GM18498 (cell line): ENCODE data around the gene PUM1.

ENCODE experiments used
- ATAC-seq: cut with Tn5 transposase; IDR thresholded peaks from one replicate; pipeline ENCODE4 v1.9.1; 2021; ENCODE audit warnings: mild to moderate bottlenecking, moderate library complexity; ENCODE audit not compliant: unreplicated experiment

Gene PUM1

DNA sequence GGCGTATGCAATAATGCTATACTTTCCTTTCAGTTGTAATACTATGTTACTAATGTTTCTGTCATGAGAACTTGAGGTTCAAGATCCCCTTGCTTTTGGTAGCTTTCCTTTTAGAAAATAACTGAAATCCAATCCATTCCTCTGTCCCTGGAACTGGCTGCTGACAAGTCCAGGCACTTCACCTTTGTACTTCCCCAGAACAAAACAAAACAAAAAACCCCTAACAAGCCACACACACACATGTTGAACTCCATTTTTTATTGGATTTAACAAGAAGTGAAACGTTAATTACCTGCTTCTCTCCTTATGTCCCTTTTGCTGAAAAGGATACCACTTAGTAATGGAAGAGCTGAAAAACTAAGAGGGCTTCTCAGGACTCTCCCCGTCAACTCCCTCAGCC, 130.9 kb downstream of the PUM1 start:
- no peak for ATAC-seq

DNA sequence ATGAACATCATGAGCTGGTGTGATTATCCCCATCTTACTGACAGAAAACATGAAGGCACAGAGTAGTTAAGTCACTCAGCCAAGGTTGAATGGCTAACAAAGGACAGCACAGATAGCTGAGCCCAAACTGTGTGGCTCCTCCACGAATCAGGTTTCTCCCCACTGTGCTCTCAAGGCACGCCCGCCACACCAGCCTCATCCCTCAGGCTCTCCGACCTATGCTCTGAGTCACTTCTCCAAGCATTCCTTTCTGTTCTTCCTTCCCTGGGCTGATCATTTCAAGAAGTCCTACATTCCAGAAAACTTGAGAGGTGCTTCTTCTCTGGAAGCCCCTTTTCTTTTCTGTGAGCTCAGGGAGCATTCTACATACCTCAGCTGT, 131.7 kb downstream of the PUM1 start:
- no peak for ATAC-seq

DNA sequence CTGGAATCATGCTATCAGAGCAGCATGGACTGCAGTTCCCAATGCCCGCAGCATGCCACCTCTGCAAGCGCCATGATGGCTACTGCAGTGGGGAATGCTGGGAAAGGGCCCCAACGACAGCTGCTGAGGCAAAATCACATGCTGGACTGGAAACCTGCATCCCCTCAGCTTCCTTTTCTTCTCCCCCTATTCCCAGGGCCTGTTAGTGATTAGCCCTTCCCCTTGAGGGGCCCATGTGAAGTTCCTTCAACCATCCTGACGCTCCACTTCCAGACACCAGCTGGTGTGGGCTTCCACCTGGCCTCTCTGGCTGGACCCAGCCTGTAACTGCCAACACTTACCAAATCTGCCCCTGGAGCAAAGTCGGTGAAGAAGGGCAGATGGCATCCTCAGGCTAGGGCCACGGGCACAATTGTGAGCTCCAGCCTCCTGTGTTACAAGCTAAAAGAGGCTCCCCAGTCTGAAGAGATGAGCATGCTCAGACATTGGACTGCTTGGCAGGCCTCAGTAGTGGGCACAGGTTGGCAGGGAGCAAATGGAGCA, 134.8 kb downstream of the PUM1 start:
- no peak for ATAC-seq

DNA sequence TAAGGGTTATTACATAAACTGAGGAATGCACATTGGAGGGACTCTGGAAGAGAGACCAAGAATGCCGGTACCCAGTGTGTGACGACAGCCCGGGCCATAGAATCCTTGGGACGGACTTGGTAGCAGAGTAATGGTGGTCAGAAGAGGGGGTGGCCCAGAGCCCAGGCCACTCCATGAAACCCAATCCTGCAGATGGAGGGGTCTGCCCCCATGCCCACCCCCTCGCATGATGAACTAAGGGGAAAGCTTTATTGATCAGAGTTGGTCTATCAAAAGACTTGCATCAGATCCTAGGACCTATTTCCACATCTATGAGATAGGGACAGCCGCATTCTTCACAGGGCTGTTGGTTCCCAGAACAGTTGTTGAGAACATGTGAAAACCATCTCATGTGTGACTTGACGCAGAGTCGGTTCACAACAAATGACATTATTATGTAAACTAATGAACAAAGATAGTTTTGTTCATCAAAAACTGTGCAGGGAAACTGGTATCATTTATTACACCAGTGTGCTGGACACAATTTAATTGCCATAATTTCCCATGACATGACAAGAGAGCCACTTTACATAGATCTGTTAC, 135.5 kb downstream of the PUM1 start:
- ATAC-seq: no peak

DNA sequence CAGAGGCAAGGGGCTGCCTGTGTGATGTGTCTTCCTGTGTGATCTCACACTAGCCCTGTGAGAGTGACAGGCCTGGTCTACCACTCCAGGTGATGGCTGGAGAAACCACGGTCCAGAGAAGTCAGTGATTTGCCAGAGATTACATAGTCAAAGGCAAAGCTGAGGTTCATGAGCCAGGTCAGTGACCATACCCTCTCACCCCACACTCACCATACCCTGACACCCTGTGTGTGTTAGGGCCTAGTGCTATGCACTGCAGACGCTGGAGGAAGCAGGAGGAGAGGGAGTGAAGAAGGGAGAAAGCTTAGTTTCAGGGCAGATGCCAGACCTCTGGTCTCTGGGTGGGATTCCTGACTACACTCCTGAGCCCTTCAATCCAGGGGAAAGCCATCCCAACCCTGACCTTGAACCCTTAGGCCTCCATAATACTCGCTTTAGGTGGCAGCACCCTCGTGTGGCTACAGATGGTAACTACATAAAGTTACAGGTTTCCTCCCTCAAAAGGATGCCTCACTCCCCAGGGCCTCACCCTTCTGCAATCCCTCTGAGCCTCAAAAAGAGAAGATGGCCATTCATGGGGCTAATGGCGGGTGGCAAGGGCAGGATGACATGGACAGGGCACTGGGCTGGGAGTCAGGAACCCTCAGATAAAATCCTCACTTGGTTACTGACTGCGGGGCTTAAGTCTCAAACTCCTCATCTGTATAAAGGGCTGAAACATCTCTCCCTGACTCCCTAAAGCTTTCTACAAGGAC, 136.2 kb downstream of the PUM1 start:
- no peak for ATAC-seq

DNA sequence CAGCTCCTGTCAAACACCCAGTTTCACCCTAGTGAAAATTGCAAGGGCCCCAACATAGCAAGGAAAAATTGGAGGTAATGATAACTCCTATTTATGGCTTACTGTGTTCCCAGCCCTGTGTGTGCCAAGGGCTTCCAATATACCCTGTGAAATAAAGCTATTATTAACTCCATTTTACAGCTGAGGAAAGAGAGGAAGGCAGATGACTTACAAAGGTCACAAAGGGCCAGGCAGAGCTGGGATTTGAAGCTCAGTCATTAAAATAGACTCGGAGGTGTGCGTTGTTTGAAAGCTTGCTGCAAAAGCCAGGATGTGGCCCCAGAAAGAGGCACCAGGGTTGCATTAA, 136.8 kb downstream of the PUM1 start:
- no peak for ATAC-seq

DNA sequence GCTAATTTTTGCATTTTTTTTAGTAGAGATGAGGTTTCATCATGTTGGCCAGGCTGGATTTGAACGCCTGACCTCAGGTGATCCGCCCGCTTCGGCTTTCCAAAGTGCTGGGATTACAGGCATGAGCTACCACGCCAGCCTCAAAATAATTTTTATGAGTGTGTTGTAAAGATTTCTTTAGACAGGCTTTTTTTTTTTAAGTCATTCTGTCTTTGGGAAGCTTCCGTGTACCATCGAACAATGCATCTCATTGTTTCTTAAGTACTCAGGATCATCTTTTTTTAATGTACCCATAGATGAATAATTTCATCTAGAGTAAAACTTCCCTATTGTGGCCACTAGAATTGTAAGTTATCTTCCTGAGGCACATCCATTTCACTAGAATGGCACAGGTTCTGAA, 137.3 kb downstream of the PUM1 start:
- no peak for ATAC-seq

DNA sequence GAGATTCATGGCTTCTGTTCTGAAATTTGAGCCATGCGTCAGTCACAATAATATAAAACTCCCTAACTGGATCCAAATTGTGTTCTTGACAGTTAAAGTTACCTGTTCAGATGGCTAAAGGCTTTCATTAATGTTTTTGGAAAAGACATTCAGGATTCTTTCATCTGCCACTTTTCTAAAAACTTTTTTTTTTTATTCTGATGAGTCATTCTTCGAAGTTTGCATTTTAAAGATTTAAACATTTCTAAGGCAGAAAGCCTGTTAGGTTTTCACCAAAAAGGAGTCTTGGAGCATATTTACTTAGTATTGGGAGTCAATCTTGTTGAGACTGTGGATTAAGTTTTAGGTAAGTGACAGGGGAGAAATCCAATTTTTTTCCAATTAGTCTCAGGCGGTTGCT, 138.1 kb downstream of the PUM1 start:
- ATAC-seq: no peak

DNA sequence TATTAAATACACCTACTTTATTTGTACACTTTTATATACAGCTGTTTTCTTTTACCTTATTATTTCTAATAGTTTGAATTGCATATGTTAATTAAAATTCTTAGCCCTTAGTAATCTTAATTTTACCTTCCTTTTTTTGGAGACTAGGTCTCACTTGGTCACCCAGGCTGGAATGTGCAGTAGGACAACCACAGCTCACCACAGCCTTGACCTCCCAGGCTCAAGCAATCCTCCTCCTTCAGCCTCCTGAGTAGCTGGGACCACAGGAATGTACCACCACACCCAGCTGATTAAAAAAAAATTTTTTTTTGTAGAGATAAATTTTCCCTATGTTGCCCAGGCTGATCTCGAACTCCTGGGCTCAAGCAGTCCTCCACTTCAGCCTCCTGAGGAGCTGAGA, 141.9 kb downstream of the PUM1 start:
- no peak for ATAC-seq

DNA sequence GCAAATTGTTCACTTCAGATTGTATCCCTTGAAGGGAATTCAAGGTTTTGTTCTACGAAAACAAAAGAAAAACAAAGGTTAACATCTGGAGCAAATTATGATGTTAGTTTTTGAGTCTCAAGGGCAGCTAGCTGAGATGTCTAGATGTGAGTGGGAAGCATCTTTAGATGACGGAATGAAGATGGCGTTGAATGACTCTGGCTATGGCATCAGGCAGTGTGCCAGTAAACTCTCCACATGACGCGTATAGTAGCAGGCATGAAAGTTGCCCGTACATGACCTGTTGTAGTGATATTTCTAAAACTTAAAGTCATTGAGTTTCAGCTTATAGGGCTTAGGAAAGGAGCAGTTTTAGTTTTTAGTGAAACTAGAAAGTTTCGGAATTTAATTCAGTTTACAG, 144.7 kb downstream of the PUM1 start:
- no peak for ATAC-seq

DNA sequence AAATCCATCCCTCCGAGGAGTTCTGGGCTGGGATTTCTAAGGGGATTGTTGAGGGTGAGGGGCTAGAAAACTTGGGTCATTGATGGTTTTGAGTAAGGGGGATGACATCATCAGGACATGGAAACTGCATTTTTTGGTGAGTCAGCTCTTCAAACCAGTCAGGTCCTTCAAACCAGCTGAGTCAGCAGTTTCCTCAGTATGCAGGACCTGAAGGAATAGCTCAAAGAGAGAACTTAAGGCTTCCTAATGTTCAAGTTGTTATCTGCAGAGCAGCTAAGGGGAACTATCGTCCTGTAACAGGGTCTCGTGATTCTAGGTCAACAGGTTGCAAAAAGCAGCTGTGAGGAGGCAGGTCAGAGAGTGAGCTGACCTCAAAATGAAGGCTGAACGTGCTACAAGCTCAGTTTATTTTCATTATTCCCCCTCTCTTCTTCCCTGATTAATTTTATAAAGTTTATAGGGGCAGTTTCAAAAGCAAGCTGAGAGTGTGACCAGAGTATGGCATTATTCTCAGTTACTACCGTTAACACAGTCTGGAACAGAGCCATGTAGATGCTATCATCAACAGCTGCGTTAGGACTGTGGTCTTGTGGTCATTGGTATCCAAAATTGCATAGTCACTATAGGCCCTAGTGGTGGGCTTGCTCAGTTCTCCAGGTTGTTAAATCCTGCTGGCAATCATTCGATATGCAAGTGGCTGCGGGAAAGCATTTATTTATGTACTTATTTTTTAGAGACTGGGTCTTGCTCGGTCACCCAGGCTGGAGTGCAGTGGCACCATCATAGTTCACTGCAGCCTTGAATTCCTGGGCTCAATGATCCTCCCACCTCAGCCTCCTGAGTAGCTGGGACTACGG, 146.3 kb downstream of the PUM1 start:
- no peak for ATAC-seq

DNA sequence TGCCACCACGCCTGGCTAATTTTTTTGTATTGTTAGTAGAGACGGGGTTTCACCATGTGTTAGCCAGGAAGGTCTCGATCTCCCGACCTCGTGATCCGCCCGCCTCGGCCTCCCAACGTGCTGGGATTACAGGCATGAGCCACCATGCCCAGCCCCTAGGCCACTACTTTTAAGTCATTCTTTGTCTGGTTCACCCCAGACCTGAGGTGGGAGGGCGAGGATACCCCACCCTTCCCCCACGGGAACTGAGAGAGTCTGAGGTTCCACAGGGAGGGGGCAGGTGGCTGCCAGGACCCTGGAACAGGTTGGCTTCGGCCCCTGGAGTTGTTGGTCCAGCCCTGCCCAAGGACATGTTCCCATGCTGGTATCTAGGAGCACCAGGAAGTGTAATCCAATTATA, 149.2 kb downstream of the PUM1 start:
- no peak for ATAC-seq

DNA sequence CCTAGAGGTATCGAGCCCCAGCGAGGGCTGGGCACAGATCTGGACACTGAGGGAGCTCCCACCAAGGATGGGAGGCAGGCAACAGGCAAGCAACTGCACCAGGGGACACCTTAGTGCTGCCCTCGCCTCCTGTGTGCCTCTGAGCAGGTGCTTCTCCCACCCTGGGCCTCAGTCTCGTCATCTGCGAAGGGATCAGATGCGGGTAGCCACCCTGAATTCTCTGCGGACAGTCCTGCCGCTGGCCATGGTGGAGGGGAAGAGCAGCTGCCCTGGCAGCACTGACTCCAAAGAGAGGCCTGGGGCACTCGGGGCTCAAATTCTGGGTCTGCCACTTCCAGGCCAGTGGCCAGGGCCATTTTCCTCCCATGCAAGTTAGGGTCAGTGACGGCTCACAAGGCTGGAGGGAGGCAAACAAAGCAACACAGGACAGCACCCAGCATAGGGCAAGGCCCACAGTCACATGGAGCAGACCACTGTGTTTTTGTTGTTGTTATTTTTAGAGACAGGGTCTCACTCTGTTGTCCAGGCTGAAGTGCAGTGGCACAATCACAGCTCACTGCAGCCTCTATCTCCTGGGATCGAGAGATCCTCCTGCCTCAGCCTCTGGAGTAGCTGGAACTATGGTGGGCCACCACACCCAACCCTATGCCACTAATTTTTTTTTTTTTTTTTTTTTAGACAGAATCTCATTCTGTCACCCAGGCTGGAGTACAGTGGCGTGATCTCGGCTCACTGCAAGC, 149.9 kb downstream of the PUM1 start:
- no peak for ATAC-seq

DNA sequence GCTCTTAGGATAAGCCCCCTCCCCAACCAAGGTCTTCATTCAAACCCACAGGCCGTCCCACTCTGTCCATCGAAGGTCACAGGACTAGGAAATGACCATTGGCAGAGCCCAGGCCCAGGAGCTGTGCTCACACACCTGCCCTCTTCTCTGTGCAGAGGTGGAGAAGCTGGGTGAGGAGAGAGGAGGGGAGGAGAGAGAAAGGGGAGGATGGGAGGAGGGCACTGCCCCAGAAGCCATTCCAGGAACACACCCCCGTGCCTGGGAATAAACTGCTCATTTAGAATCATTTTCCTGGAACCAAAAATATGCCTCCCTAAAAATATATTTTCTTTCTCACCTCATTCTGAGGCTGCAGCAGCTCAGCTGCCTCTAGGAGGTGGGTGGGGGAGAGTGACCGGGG, 150.6 kb downstream of the PUM1 start:
- no peak for ATAC-seq

DNA sequence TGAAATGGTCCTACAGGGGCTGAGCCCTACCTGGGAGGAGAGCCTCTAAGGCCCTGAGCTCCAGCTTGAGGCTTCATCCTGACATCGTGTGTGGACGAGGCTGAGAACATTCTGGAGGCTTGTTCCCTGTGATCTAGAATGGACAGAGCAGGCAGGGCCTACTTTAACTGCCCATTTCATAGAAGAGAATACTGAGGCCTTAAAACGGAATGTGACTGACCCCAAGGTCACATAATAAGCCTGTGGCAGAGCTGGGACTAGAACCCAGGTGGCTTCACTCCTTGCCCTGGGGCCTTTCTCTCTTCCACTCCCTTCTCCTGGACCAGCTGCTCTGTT, 151.0 kb downstream of the PUM1 start:
- ATAC-seq: no peak

DNA sequence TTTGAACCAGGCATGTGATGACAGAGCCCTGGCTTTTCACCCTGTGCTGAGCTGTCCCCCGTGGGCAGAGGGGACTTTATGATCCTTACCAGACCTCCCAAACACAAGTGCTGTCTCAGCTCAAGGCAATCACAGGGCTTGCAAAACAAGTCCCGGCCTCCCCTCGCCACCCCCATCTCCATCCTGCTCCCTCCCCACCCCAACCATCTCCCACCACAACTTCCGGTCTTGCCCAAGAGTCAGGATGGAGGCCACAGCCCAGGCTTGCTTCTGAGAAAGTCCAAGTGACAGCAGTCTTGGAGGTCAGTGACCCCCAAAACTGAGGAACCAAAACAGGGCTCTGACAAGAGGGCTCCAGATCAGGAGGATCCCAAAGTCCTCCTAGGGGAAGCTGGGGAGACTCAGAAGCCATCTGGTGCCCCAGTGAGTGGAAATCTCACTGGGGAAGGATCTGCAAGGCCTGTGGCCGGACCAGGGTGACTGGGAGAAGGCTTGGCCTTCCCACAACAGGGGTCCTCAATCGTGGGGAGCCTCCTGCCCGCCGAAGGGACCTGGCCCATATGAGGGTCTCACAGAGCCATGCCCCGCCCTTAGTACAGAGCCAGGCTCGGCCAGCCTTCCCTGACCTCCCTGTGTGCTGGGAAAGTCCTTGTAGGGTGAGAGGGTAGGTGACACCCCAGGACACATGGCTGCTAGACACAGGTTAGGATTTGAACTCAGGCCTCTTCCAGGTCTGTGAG, 152.4 kb downstream of the PUM1 start:
- ATAC-seq: no peak

DNA sequence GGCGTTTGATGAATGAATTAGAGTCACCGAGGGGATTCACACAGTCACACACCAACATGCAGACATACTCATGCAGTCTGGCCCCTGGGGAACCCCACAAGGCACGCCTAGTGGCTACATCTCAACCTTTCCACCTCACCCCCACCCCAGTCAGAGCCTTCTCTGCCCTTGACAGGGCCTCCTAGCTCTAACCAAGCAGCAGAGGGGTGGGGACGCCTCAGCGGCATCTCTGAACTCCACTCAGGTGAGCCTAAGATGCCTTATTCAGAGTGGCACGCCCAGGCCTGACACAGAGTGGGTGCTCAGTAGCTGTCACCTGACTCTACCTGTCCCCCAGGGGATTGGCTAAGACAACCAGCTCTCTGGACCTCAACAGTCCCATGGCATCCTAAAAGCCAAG, 153.3 kb downstream of the PUM1 start:
- ATAC-seq: no peak

DNA sequence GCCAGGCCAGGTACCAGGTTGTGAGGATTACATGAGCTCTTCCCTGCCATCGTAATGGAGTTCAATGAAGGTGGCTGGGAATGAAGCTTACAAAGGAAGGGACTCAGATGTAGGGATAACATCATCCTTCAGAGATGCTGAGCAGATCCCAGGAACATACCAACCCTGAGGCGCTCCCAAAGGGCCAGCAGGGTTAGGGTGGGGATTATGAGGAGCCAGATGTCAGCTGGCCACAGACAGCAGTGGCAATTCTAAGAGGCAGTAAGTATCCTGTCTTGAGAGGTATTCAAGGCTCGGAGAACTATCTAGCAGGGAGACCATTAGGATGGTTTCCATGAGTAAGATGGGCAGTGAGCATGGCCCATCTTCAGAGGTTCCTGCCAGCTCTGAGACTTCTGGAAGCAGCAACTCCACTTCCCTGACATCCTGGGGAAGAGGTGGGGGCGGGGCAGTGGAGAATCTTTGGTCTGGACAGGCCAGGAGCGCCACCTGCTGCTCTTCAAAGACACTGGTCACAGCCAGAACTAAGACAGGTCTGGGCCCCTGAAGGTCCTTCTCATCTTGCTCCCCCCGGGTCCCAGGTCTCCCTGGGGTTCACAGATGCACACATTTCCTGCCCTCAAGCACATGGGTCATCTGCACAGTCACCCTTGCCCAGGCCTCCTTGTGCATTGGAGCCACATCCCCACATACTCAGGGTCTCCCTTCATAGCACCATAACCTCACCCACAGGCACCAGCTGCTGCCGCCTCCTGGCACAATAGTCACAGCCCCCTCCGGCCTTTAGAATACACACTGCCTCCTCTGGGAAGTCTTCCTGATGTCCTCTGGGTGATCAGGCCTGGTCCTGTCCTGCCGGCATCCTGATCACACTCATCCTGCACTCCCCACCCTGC, 154.2 kb downstream of the PUM1 start:
- ATAC-seq: no peak

DNA sequence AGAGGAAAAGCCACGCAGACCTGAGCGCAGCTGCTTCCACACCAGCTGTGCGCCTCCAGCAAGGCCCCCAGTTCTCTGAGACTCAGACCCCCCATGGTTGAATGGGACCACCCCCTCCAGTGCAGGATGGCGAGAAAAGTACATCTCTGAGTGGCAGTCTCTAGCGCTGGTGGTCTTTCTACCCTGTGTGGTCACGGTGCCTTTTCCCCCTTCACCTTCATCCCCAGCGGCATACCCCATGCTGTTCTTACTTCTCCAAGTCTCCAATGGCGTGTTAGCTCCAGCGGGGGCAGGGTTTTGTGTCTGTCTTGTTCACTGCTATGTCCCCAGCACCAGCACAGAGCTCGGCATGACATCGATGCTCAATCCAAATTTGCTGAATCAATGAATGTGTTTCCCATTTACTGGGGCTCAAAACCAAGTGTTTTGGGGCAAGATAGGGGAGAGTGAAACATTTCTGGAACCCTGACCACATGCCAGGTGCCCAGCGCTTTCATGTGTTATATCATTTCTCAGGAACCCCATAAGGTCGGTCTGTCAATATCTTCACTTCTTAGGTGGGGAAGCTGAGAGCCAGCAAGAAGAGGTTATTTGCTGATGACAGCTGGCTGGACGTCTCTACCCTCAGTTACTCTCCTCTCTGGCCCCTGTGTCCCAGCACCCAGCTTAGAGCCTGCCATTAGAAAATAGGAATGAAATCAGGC, 156.0 kb downstream of the PUM1 start:
- no peak for ATAC-seq
